ACHN (cell line): Measurements from ENCODE around the gene EIF3D.

Experiments
- DNase-seq: peaks from one replicate; pipeline ENCODE4 v3.0.0-alpha.2; 2015
- in situ Hi-C: cut with HindIII; loops from 2 replicates; pipeline ENCODE4 v1.10.0; 2017; ENCODE audit warnings: low sequenced_read_pairs, low pct_ligation_motif_present, low pct_unique_long_range_greater_than_20kb

Gene EIF3D, protein sequence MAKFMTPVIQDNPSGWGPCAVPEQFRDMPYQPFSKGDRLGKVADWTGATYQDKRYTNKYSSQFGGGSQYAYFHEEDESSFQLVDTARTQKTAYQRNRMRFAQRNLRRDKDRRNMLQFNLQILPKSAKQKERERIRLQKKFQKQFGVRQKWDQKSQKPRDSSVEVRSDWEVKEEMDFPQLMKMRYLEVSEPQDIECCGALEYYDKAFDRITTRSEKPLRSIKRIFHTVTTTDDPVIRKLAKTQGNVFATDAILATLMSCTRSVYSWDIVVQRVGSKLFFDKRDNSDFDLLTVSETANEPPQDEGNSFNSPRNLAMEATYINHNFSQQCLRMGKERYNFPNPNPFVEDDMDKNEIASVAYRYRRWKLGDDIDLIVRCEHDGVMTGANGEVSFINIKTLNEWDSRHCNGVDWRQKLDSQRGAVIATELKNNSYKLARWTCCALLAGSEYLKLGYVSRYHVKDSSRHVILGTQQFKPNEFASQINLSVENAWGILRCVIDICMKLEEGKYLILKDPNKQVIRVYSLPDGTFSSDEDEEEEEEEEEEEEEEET

DNA sequence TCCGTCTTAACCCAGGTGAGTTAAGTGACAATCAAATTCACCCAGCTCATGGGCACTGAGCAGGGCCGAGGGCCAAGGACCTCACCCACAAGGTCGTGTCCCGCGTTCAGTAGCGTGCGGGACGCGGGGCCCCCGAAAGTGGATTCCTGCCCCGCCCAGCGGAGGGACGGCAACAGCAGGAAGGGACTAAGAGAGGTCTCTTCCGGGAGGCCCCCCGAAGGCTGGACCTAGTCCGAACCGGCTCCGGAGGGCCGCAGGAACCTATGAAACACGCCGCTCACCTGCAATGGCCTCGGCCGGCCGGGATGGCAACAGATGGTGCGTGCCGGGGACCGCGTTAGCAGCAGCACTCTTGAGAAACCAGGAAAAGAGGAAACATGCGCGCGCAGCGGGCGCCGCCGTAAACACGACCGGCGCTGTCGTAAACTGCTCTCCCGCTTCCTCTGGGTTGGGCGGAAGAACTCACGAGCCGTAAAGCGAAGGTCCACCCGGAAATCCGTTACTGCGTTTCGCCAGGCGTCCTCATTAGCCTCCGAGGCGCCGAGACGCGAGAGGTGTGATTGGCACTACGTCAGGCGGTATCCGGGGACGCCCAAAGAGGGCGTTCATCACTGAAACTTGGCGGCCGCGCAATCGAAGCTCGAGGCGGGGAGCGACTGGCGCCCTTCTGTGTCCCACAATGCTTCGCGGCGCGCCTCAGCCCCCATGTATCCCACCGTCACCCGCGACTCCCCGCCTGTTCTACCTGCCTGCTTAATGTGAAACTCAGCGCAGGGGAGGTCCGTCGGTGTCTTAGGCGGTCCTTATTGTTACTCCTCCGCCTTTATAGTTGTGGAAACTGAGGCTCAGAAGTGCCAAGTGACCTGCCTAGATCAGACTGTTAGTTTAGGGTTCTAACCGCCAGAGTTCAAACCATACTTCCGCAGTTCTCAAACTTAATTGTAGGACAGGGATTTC lies at the start of gene EIF3D:
Gene EIF3D (minus strand): TSS at position 372 of the 957 bp plus-strand sequence. CDS start 3,045 bp downstream, outside the sequence.
- in situ Hi-C loops = no loop called here

DNA sequence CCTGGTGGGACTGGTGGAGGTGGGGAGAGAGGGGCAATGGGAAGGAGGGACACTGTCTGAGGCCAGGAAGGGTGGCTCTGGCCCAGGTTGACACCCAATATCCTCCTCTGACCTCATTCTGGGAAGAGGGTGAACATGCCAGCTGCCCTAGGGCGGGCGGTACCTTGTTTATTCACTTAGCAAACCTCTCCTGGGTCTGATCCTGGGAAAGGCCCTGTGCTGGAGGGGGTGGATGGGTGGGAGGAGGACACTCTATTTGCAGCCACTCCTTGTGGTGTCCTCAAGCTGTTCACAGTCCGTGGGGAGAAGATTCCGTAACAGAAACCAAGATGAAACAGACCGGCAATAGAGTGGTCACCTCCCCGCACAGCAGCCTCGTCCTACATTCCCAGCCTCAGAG lies 49.7 kb upstream of the EIF3D start:
- in situ Hi-C loops = no loop called here
- no peak for DNase-seq

More for the DNA sequence above, at the start of gene EIF3D:
- DNase-seq = peak; percentile 99

DNA sequence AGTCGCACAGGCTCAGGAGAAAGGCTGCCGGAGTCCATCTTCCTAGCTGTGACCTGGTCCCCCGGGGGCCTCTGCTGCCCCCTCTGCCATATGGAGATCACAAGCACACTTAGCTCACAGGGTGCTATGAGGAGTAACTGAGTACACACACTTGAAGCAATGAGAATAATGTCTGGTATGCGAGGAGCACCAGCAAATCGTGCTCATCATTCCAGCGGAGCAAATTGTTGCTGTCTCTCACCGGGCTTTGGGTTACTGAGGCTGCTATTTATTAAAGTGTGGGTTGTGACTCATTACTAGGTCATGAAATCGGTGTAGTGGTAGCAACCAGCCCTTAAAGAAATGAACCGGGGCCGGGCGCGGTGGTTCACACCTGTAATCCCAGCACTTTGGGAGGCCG lies 48.1 kb upstream of the EIF3D start:
- in situ Hi-C loops = no loop called here
- DNase-seq = peak; percentile 94

DNA sequence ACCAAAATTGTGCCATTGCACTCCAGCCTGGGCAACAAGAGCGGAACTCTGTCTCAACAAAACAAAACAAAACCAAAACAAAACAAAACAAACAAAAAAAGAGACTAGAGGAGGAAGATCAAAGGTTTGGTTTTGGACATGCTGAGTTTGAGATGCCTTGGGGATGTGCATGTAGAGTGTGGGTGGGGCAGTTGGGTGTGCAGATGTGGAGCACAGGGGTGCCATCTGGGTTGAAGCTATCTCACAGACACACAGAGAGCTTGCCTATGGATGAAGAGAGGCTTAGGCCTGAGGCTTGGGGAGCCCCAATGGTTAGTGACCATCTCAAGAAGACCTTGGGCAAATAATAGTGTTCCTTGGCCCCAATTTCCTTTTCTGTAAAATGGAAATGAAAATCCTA lies 45.8 kb upstream of the EIF3D start:
- DNase-seq = no peak

DNA sequence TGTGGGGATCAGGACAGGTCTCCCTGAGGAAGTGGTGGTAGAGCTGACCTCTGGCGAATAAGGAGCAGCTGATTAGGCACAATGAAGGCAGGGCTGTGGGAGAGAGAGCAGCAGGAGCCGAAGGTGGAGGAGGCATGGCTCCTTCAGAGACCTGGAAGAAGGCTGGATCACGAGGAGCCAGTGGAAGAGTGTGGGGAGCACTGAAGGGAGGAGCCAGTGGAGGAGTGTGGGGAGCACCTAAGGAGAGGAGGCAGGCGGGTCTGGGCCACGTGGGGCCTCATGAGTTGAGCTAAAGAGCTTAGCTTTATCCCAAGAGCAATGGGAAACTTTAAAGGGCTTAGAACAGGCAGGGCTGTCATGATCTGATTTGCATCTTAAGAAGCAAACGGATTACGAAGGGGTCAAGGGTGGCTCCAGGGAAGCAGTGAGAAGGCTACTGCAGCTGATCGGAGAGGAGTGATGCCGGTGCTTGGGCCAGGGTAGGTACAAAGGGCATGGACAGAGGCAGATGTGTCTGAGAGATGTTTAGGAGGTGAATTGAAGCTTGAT lies 44.9 kb upstream of the EIF3D start:
- no peak for DNase-seq
- in situ Hi-C loops = no loop called here

More for the DNA sequence above, 45.8 kb upstream of the EIF3D start:
- in situ Hi-C loops = no loop called here

DNA sequence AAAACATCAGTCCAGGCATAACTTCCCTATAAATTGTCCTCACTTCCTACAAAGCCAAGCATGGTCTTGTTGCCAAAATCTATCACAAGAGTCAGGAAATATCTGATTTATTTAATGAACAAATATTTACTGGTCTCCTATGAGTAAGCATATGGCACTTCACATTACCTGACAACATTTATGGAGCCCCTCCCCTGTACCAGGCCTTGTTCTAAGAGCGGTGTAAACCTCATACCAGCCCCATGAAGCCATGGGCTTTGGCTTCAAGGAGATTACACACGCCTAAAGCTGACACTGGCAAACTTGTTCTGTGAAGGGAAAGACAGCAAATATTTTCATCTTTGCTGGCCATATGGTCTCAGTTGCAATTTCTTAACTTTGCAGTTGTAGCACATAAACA lies 43.0 kb upstream of the EIF3D start:
- DNase-seq = no peak
- in situ Hi-C loops = no loop called here

DNA sequence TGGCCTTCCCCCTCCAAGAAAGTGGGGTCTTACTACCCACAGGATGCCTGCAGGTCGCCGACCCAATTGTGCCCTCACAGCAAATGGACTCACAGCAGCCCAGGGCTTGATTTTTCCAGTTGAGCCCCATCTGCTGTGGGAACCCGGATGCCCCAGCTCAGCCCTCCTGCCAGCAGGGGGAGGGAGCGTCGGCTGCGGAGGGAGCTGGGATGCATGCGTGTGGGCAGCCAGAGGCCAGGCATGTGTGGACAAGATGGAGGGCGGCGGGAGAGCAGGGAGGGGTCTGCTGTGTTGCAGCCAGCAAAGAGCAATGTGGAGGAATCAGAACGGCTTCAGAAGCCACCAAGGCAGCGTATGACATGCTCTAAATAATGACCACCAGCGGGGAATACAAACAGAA lies 41.0 kb upstream of the EIF3D start:
- in situ Hi-C loops = no loop called here
- DNase-seq = peak; percentile 32

DNA sequence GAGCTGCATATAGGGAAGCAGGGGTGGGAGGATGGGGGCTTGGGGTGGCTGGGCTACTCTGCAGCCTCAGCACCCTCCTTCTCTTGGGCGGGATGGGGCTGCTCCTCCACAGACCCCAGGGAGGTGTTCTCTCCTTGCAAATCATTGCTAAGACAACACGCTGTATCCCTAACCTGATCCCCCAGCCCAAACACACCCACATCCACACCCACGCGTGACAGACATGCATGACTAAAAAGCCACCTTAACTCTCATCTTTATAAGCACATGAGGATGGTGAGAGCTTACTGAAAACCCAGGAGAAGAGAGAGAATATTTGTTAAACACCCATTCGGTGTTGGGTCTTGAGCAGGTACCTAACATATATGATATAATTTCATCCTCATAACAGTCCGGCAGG lies 39.9 kb upstream of the EIF3D start:
- DNase-seq = no peak
- in situ Hi-C loops = no loop called here

DNA sequence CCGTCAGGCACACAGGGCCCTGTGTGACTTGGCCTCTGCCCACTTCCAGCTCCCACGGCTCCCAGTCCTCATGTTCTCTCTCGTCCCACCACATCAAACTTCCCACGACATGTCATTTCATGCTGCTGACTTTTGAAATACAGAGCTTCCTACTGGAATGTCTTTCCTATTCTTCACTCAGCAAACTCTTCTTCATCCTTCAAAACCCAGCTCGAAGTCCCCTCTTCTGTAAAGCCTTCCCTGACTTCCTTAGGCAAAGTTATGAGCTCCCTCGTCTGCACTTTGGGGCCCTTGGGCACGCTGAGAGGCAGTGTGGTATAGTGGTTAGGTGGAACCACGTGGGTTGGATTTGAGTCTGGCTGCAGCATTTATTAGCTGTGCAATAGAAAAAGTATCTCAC lies 37.8 kb upstream of the EIF3D start:
- in situ Hi-C loops = no loop called here
- no peak for DNase-seq

DNA sequence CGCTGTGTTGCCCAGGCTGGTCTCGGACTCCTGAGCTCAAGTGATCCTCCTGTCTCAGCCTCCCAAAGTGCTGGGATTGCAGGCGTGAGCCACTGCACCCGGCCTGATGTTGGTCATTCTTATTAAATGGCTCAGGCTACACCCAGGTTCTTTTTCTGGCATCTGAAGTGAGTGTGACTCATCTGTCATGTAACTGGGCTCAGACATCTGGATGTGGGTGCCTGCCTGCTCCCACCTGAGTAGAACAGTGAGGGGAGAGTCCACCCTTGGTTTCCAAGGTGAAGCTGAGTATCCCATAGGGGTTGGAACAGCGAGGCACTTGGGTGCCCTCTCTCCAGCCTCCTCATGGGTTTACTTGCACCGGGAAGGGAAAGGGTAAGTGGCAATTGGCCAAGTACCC lies 36.7 kb upstream of the EIF3D start:
- in situ Hi-C loops = no loop called here
- no peak for DNase-seq

DNA sequence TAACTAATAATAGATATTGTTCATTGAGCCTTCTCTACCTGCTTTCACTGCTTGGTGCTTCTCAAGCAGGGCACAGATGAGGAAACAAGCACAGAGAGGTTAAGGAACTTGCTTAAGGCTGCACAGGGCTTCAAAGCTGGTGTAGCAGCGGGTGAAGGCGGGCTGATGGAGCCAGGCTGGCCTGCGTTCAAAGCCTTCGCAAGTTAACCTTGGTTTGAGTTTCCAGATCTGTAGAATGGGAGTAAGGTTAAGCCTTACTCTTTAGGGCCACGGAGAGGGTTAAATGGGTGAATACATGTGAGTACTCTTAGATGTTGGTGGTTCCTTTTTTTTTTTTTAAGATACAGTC lies 36.2 kb upstream of the EIF3D start:
- no peak for DNase-seq
- in situ Hi-C loops = no loop called here

DNA sequence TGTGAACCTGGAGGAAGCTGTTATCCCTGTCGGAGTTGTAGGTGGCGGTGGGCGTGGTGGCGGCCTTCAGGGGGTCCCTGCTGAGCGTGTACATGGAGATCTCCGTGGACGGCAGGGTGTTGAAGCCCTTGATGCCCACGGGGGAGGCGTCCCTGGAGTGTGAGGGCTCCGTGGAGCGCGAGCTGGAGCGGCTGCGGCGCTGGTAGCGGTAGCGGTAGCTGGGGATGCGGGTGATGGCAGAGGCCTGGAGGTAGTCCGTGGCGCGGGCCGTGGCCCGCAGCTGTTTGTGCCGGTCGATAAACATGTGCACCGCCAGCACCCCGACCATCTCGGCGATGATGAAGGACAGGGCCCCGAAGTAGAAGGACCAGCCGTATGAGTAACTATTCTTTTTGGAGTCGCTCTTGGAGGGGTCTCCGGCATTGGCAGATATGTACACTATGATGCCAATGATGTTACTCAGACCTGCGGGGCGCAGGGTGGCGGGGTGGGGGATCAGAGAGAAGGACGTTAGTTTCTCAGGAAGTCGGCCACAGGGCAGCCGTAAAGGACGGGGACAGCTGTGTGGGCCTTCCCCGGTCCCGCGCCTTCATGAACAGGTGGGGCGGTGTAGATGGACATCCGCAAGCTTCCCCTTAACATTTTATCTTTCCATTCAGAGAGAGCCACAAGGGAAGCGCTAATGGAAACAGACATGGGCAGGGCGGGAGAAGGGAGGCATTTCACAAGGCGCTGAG lies 35.6 kb upstream of the EIF3D start:
- DNase-seq = no peak
- in situ Hi-C loops = no loop called here

DNA sequence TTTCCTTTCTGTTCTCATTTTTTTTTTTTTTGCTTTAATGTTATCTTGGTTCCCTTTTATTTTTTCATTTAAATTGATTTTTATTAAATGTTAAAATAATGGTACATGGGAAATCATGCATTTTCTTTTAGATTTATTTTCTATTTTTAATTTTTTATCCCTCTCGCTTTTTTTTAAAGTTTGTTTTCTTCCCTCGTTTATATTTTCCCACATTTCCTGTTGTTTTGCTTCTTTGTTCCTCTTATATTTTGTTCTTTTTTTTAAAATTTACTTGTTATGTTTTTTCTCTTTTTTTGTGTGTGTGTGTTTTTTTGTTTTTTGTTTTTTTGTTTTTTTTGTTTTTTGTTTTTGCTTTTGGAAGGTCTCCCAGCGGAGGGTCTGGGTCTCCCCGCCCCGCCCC lies 34.9 kb upstream of the EIF3D start:
- in situ Hi-C loops = no loop called here
- DNase-seq = no peak

DNA sequence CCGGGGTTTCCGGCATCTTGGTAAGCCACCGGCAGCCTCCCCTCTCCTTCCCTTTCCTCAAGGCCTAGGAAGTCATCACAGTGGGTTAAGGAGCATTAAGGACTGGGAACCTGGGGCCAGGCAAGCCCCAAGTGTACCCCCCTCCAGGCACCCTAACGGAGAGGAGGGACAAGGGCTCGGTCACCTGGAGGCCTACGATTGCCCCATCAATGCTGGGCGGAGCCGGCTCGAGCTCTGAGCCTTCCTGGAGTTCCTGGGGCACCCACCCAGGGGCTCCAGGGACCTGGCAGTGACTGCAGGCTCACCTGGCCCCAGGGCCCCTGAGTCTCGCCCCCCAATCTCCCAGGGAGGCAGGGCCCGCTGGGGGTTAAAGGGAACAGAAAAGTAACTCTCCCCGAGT lies 34.5 kb upstream of the EIF3D start:
- in situ Hi-C loops = no loop called here
- no peak for DNase-seq

DNA sequence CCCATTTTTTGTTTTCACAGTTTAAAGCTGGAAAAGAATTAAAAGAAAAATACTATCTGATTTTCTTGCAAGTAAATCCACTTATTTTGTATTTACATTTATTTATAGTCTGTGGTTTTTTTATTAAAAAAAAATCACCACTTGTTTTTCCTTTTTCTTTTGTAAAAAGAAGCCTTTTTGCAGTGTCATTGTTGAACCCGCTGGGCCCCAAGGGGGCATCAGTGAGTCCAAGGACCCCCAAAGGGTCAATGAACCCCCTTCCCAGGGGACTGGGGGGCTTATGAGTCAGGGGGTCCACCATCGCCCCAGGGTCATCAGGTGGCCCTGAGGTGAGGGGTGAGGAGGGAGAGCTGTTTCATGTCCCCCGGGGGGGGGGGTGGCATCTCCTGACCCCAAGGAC lies 34.0 kb upstream of the EIF3D start:
- in situ Hi-C loops = no loop called here
- DNase-seq = no peak

DNA sequence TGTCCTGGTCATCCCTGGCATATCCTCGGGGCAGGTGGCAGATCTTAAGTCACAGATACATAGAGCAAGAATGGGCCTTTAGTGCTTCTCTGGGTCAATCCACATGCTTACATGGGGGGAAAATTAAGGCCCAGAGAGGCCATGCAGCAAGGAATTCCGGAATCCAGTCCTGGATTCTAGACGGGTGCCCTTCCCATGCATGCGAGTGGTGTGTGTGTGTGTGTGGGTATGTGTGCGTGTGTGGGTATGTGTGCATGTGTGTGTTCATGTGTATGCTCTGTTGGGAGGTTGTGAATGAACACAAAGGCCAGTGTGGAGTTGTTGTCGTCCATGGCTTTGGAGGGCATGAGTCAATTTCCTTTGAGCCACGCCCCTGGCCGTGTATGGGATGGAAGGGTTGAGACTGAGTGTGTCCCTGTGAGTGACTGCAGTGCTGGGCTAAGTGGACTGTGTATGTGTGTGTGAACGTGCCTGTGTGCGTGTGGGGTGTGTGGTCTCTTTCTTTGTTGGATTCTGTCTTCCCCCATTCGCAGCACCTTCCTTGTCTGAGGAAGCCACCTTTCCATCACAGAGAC lies 33.4 kb upstream of the EIF3D start:
- in situ Hi-C loops = no loop called here
- DNase-seq = peak; percentile 42

DNA sequence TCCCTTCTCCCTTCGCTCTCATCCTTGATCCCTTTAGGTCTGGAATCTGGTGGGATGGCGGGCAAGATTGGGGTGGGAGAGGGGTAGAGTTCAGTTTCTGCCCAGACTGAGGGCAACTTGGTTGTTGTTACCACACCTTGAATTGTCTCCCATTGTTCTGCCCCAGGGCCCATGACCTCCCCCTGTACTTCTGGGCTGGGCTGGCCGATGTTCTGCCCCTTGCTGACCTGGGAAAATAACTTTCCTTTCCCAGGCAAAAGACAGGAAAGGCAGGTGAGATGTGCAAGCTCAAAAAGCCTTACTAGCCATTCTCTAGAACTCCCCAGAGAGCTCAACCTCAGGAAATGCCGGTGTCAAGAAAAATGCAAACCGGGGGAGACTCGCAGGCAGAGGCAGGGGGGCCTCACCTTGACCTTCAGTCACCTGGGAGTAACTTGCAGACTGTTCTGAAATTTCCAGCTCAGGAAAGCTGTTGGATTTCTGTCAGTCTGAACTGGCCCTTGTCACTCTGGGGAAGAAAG lies 32.4 kb upstream of the EIF3D start:
- in situ Hi-C loops = no loop called here
- DNase-seq = no peak

DNA sequence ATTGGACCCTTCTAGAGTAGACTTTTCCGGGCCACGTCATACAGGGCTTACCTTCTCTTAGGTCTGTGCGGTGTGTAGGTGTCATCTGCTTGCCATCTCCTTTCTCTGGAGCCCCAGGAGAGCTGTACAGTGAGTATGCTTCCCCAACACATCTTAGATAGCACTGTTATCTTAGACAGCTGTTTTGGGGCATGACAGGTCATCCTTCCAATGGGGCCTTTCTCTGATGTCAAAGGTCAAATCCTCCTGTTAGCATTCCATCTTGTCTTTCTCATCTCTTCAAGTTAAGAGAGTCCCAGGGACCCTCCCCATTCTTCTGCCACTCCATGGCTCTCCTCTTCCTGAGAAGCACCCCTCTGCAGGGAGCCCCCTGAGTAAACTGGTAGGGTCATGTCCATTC lies 31.0 kb upstream of the EIF3D start:
- in situ Hi-C loops = no loop called here
- no peak for DNase-seq
